Measurements from ENCODE around the gene AKR7A2. TPM values are rescaled to one million over a fixed set of nuclear protein-coding genes. Genes with fewer than 3 reads are reported as not detected.

AKR7A2 gene
- polyA plus RNA-seq, 1 donor (not counting 4 experiments of a cell fraction or from before 2014, with no cell fraction given): 21.4 TPM

DNA sequence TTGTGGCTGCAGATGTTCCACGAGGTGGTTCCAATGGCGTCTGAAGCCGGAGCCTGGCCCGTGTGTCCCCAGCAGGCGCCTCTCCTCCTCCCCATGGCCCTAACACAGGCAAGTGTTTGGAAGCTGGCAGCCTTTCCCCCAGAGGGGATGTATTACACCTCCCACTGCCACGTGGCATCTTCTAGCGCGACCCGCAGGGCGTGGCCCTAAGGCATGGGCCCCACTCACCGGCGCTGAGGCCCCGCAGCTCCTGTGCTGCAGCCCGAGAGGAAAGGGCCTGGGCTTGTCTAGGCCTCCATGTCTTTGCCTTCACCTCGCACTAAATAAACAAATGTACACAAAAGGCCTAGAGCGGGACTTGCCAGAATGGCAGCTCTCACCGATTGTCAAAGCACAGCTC lies 38.1 kb upstream of the AKR7A2 start:
- H3K9ac ChIP-seq (ENCODE audit: control insufficient read depth, extremely low read depth, insufficient read depth, low read length): no peak overlapping the region
- H3K4me2 ChIP-seq (ENCODE audit: control insufficient read depth, extremely low read depth, insufficient read depth, low read depth, low read length): no peak overlapping the region
- no peaks in the 10 kb centered on the region for H4K20me1 ChIP-seq (ENCODE audit: control insufficient read depth, extremely low read depth, insufficient read depth, low read length)
- no peak for FAIRE-seq
- H3K9me1 ChIP-seq (ENCODE audit: control insufficient read depth, extremely low read depth, insufficient read depth, low read length): no peaks in the 10 kb centered on the region
- no peaks in the 10 kb centered on the region for H3K27me3 ChIP-seq (ENCODE audit: control insufficient read depth, extremely low read depth, insufficient read depth, low read length)
- DNase-seq (ENCODE audit: low read depth, low spot score): no peak
- dilution Hi-C loops (cut with MboI; ENCODE audit: extremely low pct_ligation_motif_present, low sequenced_read_pairs): no loop called here
- no peak overlapping the region for H3K27ac ChIP-seq (ENCODE audit: control insufficient read depth, insufficient read depth, low read length)
- H3K4me1 ChIP-seq (ENCODE audit: control insufficient read depth, extremely low read depth, insufficient read depth, low read length): no peaks in the 10 kb centered on the region
- H3K36me3 ChIP-seq (ENCODE audit: control insufficient read depth in 2 of 2, extremely low read depth in 1 of 2, insufficient read depth in 2 of 2, low read length in 2 of 2): peaks cover 24 to 43% of the 10 kb centered on the region in 2 experiments
- H3K4me3 ChIP-seq (ENCODE audit: control insufficient read depth in 2 of 3, extremely low read depth in 1 of 3, insufficient read depth in 2 of 3, low read depth in 1 of 3, low read length in 3 of 3): no peak overlapping the region
- H3K79me2 ChIP-seq (ENCODE audit: control insufficient read depth, insufficient read depth, low read length): no peaks in the 10 kb centered on the region
- no peak overlapping the region for H2AFZ ChIP-seq (ENCODE audit: control insufficient read depth, low read length)
- H3K9me3 ChIP-seq (ENCODE audit: control insufficient read depth, low read depth, low read length): no peaks in the 10 kb centered on the region
- no peak for TF ChIP-seq CTCF (optimal IDR thresholded peaks at IDR 0.05 in 1 of 3, IDR thresholded peaks at IDR 0.05 in 1 of 3, conservative IDR thresholded peaks at IDR 0.05 in 1 of 3; ENCODE audit: extremely low read depth in 1 of 3, insufficient read depth in 2 of 3, low read length in 3 of 3)

- no peak for DNase-seq (ENCODE audit: low read depth, low spot score)
- no peaks in the 10 kb centered on the region for H3K9me3 ChIP-seq (ENCODE audit: control insufficient read depth, low read depth, low read length)
- H3K9me1 ChIP-seq (ENCODE audit: control insufficient read depth, extremely low read depth, insufficient read depth, low read length): no peaks in the 10 kb centered on the region
- no peaks in the 10 kb centered on the region for H4K20me1 ChIP-seq (ENCODE audit: control insufficient read depth, extremely low read depth, insufficient read depth, low read length)
- FAIRE-seq: no peak
- TF ChIP-seq CTCF (optimal IDR thresholded peaks at IDR 0.05 in 1 of 3, IDR thresholded peaks at IDR 0.05 in 1 of 3, conservative IDR thresholded peaks at IDR 0.05 in 1 of 3; ENCODE audit: extremely low read depth in 1 of 3, insufficient read depth in 2 of 3, low read length in 3 of 3) (no peak), EZH2 (IDR thresholded peaks at IDR 0.05; ENCODE audit: low read length) (no peak)
- H3K4me1 ChIP-seq (ENCODE audit: control insufficient read depth, extremely low read depth, insufficient read depth, low read length): no peaks in the 10 kb centered on the region
- H3K4me3 ChIP-seq (ENCODE audit: control insufficient read depth in 2 of 3, extremely low read depth in 1 of 3, insufficient read depth in 2 of 3, low read depth in 1 of 3, low read length in 3 of 3): no peak overlapping the region
- H3K36me3 ChIP-seq (ENCODE audit: control insufficient read depth in 2 of 2, extremely low read depth in 1 of 2, insufficient read depth in 2 of 2, low read length in 2 of 2): peaks cover 17 to 43% of the 10 kb centered on the region in 2 experiments
- no peak overlapping the region for H2AFZ ChIP-seq (ENCODE audit: control insufficient read depth, low read length)
- H3K27me3 ChIP-seq (ENCODE audit: control insufficient read depth, extremely low read depth, insufficient read depth, low read length): no peaks in the 10 kb centered on the region
- no peaks in the 10 kb centered on the region for H3K79me2 ChIP-seq (ENCODE audit: control insufficient read depth, insufficient read depth, low read length)
- dilution Hi-C loops (cut with MboI; ENCODE audit: extremely low pct_ligation_motif_present, low sequenced_read_pairs): no loop called here
- H3K9ac ChIP-seq (ENCODE audit: control insufficient read depth, extremely low read depth, insufficient read depth, low read length): no peak overlapping the region
- H3K27ac ChIP-seq (ENCODE audit: control insufficient read depth, insufficient read depth, low read length): no peak overlapping the region
- no peak overlapping the region for H3K4me2 ChIP-seq (ENCODE audit: control insufficient read depth, extremely low read depth, insufficient read depth, low read depth, low read length)
Observed at GRCh38 chr1:19348441-19349198, 36.7 kb upstream of the AKR7A2 start.
